ENCODE data around the gene BANF2. TPM values are rescaled to one million over a fixed set of nuclear protein-coding genes. Genes with fewer than 3 reads are reported as not detected.

The BANF2 gene
- not detected in 2 replicates for total RNA-seq (2022)
- Bru-seq, nascent RNA, result not detected
- not detected for BruChase-seq, experiment 1, labeled RNA remaining after a 6-hour chase
- not detected for BruChase-seq, experiment 2, labeled RNA remaining after a 2-hour chase
- long read RNA-seq, result 0 reads

DNA sequence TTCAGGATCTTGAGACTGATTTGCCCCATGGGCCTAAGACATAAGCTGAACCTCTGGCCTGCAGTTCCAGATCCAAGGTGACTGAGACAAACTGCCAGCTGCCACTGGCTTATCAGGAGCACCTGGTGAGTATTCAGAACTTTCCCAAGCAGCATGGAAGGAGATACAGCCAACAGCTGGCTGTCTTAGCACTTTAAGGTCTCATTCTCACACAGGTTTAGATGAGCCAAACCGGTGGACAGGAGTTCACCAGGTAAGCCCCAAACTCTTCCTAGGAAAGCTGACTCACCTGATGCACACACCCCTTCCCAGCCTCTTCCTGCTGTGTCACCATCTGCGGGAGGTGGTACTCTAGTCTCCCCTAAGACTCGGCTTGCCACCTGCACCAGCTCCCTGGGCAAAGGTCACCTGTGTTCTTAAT lies at the start of gene BANF2:
Gene BANF2 (plus strand): TSS at position 36 of the 421 bp plus-strand sequence. CDS start 25,060 bp downstream, outside the sequence.
- TF ChIP-seq, protein P1, sequence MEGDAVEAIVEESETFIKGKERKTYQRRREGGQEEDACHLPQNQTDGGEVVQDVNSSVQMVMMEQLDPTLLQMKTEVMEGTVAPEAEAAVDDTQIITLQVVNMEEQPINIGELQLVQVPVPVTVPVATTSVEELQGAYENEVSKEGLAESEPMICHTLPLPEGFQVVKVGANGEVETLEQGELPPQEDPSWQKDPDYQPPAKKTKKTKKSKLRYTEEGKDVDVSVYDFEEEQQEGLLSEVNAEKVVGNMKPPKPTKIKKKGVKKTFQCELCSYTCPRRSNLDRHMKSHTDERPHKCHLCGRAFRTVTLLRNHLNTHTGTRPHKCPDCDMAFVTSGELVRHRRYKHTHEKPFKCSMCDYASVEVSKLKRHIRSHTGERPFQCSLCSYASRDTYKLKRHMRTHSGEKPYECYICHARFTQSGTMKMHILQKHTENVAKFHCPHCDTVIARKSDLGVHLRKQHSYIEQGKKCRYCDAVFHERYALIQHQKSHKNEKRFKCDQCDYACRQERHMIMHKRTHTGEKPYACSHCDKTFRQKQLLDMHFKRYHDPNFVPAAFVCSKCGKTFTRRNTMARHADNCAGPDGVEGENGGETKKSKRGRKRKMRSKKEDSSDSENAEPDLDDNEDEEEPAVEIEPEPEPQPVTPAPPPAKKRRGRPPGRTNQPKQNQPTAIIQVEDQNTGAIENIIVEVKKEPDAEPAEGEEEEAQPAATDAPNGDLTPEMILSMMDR (IDR thresholded peaks at IDR 0.05; ENCODE audit: unreplicated experiment), result no peak
- H3K4me3 Mint-ChIP-seq (ENCODE audit: low read depth, unreplicated experiment), result no peak within 1 kb of the TSS
- BruUV-seq (replicated peaks), result no TSS peak
- CTCF ChIA-PET, result no interaction called here
- DNase-seq, result no peak
- peaks cover 2% of the 10 kb centered on the region for H3K9me3 Mint-ChIP-seq (ENCODE audit: low read depth, unreplicated experiment)
- no peaks in the 10 kb centered on the region for H3K4me1 Mint-ChIP-seq (ENCODE audit: low read depth, unreplicated experiment)
- peaks cover 10% of the 10 kb centered on the region for H3K27me3 Mint-ChIP-seq (ENCODE audit: unreplicated experiment)
- no peak within 1 kb of the TSS for H3K27ac Mint-ChIP-seq (ENCODE audit: unreplicated experiment)
- H3K36me3 Mint-ChIP-seq (ENCODE audit: insufficient read depth, unreplicated experiment), result no peaks in the 10 kb centered on the region
- intact Hi-C loops (cut with micrococcal nuclease; ENCODE audit: unreplicated experiment), result no loop called here

DNA sequence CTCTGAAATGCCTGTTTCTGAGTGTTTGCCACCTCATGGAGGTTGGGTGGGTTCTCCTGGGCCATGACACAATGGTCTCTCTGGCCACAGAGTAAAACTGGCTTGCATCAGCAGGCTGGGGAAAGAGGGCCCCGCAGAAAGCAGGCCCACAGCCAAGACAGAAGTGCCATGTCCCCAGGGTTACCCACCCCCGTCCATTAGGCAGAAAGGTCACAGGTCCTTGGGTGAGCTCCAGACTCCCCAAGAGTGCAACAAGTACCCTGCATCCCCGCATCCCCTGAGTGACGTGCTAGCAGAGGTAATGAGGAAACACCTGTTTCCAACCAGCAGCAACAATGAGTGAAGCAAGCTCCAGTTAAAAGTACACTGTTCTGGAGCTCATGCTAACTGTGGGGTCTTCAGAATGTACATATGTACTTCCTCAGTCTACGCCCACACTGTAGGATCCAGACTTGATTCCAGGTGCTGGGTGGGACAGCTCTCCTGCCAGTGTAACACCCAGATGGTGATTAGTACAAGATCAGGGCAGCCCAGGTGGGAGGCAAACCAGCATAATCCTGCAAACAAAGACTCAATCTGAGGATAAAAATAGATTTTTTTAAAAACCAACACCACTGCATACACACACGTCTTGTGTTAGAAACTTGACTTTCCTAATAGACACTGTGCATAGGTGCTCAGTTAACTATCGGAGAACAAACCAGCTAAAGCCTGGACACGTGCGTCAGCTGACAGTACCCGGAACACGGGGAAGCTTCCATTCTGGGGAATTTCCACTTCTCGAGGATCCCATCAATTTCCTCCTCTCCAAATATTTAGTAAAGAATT lies 49.3 kb upstream of the BANF2 start:
- Mint-ChIP-seq H3K4me1 (ENCODE audit: low read depth, unreplicated experiment) (no peaks in the 10 kb centered on the region), H3K4me3 (ENCODE audit: low read depth, unreplicated experiment) (no peak overlapping the region), H3K36me3 (ENCODE audit: insufficient read depth, unreplicated experiment) (no peaks in the 10 kb centered on the region), H3K27me3 (ENCODE audit: unreplicated experiment) (no peaks in the 10 kb centered on the region), H3K9me3 (ENCODE audit: low read depth, unreplicated experiment) (no peaks in the 10 kb centered on the region), H3K27ac (ENCODE audit: unreplicated experiment) (no peak overlapping the region)
- no TSS peak for BruUV-seq (replicated peaks)
- intact Hi-C loops (cut with micrococcal nuclease; ENCODE audit: unreplicated experiment), result loop anchor here (10.0 kb wide), 1 partner anchor 254 kb away; no protein-coding TSS in a partner anchor
- CTCF ChIA-PET, result interaction anchor here (1.2 kb wide), 1 partner anchor 146 kb away, joined by 3 read pairs; no protein-coding TSS in a partner anchor
- TF ChIP-seq, protein P1 (IDR thresholded peaks at IDR 0.05; ENCODE audit: unreplicated experiment), result no peak
- no peak for DNase-seq

DNA sequence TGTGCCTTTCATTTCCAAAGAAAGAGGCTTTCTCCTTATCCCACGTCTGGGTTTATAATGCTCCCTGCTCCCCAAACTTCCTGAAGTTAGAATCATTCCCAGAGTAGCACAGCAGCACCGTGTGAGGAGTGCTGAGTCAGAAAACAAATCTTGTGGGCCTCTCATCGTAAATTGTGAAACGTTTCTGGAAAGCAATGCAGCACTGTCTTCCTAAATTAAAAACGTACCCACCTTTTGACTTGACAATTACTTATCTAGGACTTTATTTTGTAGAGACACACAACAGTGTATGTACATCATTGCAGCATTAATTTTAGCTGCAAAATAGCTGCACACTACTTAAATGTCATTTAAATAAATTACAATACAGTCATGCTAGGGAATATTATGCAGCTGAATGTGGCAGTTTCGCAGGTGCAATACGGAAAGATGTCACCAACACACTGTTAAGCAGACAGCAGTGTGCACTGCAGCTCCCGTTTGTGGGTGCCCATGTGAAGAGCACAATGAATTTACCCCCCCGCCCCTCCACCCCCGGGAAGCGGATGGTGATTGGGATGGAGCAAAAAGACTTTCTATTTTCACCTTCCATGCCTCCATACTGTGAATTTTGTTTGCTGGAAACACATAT lies 48.5 kb upstream of the BANF2 start:
- Mint-ChIP-seq H3K9me3 (ENCODE audit: low read depth, unreplicated experiment) (no peaks in the 10 kb centered on the region), H3K27ac (ENCODE audit: unreplicated experiment) (no peak overlapping the region), H3K4me1 (ENCODE audit: low read depth, unreplicated experiment) (no peaks in the 10 kb centered on the region), H3K27me3 (ENCODE audit: unreplicated experiment) (no peaks in the 10 kb centered on the region), H3K4me3 (ENCODE audit: low read depth, unreplicated experiment) (no peak overlapping the region), H3K36me3 (ENCODE audit: insufficient read depth, unreplicated experiment) (no peaks in the 10 kb centered on the region)
- CTCF ChIA-PET, result no interaction called here
- no peak for DNase-seq
- intact Hi-C loops (cut with micrococcal nuclease; ENCODE audit: unreplicated experiment), result loop anchor here (10.0 kb wide), 1 partner anchor 254 kb away; no protein-coding TSS in a partner anchor
- no TSS peak for BruUV-seq (replicated peaks)
- TF ChIP-seq, protein P1 (IDR thresholded peaks at IDR 0.05; ENCODE audit: unreplicated experiment), result no peak

DNA sequence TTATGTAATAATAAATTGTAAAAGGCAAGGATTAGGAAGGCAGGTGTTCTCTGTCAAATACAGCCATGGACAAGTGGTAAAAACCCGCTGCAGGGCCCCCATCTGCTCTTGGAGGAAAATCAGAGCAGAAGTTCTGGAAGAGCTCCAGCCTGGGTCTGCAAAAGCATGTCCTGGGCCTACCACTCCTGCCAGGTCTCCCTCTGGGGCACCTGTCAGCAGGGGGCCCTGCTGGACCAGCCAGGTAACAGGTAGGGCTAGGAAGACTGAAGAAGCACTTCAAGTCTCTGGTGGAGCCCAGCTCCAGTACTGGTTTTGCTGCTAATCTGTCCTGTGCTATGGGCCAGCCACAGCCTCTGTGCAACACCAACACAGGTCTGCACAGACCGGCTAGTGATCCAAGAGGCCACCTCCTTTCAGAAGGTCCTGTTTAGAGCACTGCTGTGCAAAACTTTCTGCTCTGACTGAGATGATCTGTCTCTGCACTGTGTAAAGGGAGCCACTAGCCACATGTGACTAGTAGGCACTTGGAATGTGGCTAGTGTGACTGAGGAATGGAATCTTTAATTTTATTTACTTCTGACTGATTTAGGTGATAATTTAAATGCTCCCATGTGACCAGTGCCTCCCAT lies 47.9 kb upstream of the BANF2 start:
- Mint-ChIP-seq H3K9me3 (ENCODE audit: low read depth, unreplicated experiment) (no peaks in the 10 kb centered on the region), H3K4me1 (ENCODE audit: low read depth, unreplicated experiment) (no peaks in the 10 kb centered on the region), H3K4me3 (ENCODE audit: low read depth, unreplicated experiment) (no peak overlapping the region), H3K36me3 (ENCODE audit: insufficient read depth, unreplicated experiment) (no peaks in the 10 kb centered on the region), H3K27me3 (ENCODE audit: unreplicated experiment) (no peaks in the 10 kb centered on the region), H3K27ac (ENCODE audit: unreplicated experiment) (no peak overlapping the region)
- CTCF ChIA-PET, result no interaction called here
- peak; percentile 3 for DNase-seq
- intact Hi-C loops (cut with micrococcal nuclease; ENCODE audit: unreplicated experiment), result loop anchor here (10.0 kb wide), 1 partner anchor 253 kb away; no protein-coding TSS in a partner anchor
- BruUV-seq (replicated peaks), result no TSS peak
- TF ChIP-seq, protein P1 (IDR thresholded peaks at IDR 0.05; ENCODE audit: unreplicated experiment), result no peak

Data from Calu3 (cell line).